HL-60/S4 treated with retinoic acid at 250 ng/mL for 4 days and 3 days (cell line): ENCODE measurements around the gene COL21A1.
"Not testable (repeated sequence)": the region's sequence is repeated elsewhere in the genome, so short reads cannot be mapped to it uniquely, and the experiment has no call there.

Experiments
- in situ Hi-C: fragments of 300-500 bp; cut with MboI; formaldehyde crosslinking; loops from 2 replicates; pipeline ENCODE4 v1.7.0; 2022; ENCODE audit warnings: low sequenced_read_pairs

COL21A1 gene

GRCh38 chr6:56246881-56247653 lies at the start of gene COL21A1:
Gene COL21A1 (minus strand): TSS chr6:56247580. CDS start chr6:56182618, 64,962 bp downstream.
- in situ Hi-C loops: no loop called here

GRCh38 chr6:56293781-56294180 lies 46.4 kb upstream of the COL21A1 start:
- in situ Hi-C loops: loop anchor here (25.0 kb wide), 1 partner anchor 306 kb away; no protein-coding TSS in a partner anchor

- in situ Hi-C loops: loop anchor here (25.0 kb wide), 1 partner anchor 305 kb away; no protein-coding TSS in a partner anchor
These were observed 45.3 kb upstream of the COL21A1 start for GRCh38 chr6:56292505-56293181.

GRCh38 chr6:56291302-56291917 lies 44.0 kb upstream of the COL21A1 start:
- in situ Hi-C loops: loop anchor here (25.0 kb wide), 1 partner anchor 304 kb away; no protein-coding TSS in a partner anchor

- in situ Hi-C loops: loop anchor here (25.0 kb wide), 1 partner anchor 302 kb away; no protein-coding TSS in a partner anchor
These were observed 42.3 kb upstream of the COL21A1 start for GRCh38 chr6:56289721-56290120.

- in situ Hi-C loops: loop anchor here (25.0 kb wide), 1 partner anchor 301 kb away; no protein-coding TSS in a partner anchor
These were observed 41.0 kb upstream of the COL21A1 start for GRCh38 chr6:56288347-56288746.

GRCh38 chr6:56282391-56282790 lies 35.0 kb upstream of the COL21A1 start:
- in situ Hi-C loops: loop anchor here (25.0 kb wide), 1 partner anchor 295 kb away; no protein-coding TSS in a partner anchor

GRCh38 chr6:56280126-56280525 lies 32.7 kb upstream of the COL21A1 start:
- in situ Hi-C loops: loop anchor here (25.0 kb wide), 1 partner anchor 293 kb away; no protein-coding TSS in a partner anchor

GRCh38 chr6:56279331-56280080 lies 32.1 kb upstream of the COL21A1 start:
- in situ Hi-C loops: loop anchor here (25.0 kb wide), 1 partner anchor 292 kb away; no protein-coding TSS in a partner anchor

GRCh38 chr6:56278171-56278591 lies 30.8 kb upstream of the COL21A1 start:
- in situ Hi-C loops: loop anchor here (25.0 kb wide), 1 partner anchor 291 kb away; no protein-coding TSS in a partner anchor

GRCh38 chr6:56270812-56271441 lies 23.5 kb upstream of the COL21A1 start:
- in situ Hi-C loops: no loop called here

- in situ Hi-C loops: no loop called here
These were observed 20.9 kb upstream of the COL21A1 start for GRCh38 chr6:56268266-56268665.

- in situ Hi-C loops: no loop called here
These were observed 18.6 kb upstream of the COL21A1 start for GRCh38 chr6:56266011-56266410.

GRCh38 chr6:56263596-56264315 lies 16.4 kb upstream of the COL21A1 start:
- in situ Hi-C loops: no loop called here

GRCh38 chr6:56260593-56260992 lies 13.2 kb upstream of the COL21A1 start:
- in situ Hi-C loops: not testable (repeated sequence)

GRCh38 chr6:56259234-56260077 lies 12.1 kb upstream of the COL21A1 start:
- in situ Hi-C loops: no loop called here

GRCh38 chr6:56255349-56255748 lies 8.0 kb upstream of the COL21A1 start:
- in situ Hi-C loops: no loop called here

GRCh38 chr6:56250266-56250665 lies 2.9 kb upstream of the COL21A1 start:
- in situ Hi-C loops: no loop called here
